EL (cell line): Measurements from ENCODE around the gene CCAR1.
"Not testable (repeated sequence)": the region's sequence is repeated elsewhere in the genome, so short reads cannot be mapped to it uniquely, and the experiment has no call there.

ENCODE experiments used
- DNase-seq: peaks from one replicate; pipeline ENCODE4 v3.0.0-alpha.2; 2016

CCAR1 gene

DNA sequence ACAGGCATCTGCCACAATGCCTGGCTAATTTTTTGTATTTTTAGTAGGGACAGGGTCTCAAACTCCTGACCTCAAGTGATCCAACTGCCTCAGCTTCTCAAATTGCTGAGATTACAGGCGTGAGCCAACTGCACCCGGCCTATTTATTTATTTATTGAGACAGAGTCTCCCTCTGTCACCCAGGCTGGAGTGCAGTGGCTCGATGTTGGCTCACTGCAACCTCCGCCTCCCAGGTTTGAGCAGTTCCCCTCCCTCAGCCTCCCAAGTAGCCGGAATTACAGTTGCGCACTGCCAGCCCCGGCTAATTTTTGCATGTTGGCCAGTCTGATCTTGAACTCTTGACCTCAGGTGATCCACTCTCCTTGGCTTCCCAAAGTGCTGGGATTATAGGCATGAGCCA lies 46.4 kb downstream of the CCAR1 start:
- DNase-seq = not testable (repeated sequence)

- no peak for DNase-seq
Measured at GRCh38 chr10:68781613-68782574, 60.9 kb downstream of the CCAR1 start.

DNA sequence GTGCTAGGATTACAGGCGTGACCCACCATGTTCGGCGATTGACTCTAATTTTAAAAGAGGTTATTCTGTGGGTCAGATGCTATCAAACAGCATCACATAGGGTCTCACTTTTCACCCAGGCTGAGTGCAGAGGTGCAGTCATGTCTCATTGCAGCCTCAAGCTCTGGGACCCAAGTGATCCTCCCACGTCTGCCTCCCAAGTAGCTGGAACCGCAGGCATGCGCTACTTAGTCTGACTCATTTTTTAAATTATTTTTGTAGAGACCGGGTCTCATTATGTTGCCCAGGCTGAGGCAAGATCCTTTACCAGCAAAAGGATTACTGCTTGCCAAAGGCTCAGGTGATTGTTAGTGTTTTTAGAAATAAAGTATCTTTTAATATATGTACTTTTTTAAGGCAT lies 63.4 kb downstream of the CCAR1 start:
- DNase-seq = peak; percentile 11

DNA sequence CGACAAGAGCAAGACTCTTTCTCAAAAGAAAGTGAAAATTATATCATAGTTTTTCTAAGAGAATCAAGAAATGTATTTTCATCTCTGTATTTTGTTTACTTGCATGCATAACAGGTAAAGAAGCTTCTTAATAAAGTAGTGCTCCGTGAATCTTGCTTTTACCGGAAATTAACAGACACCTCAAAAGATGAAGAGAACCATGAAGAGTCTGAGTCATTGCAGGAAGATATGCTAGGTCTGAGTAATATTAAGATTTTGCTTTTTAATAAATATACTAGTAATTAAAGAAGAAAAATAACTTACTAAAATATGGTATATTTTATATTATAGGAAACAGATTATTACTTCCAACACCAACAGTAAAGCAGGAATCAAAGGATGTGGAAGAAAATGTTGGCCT lies 66.8 kb downstream of the CCAR1 start:
- DNase-seq = no peak

DNA sequence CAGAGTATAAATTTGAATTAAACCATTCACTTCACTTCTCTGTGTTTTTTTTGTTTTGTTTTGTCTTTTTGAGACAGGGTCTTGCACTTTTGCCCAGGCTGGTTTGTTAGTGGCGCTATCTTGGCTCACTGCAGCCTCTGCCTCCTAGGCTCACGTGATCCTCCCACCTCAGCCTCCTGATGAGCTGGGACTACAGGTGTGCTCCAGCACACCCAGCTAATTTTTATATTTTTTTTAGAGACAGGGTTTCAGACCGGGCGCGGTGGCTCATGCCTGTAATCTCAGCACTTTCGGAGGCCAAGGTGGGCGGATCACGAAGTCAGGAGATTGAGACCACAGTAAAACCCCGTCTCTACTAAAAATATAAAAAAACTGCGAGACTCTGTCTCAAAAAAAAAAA lies 69.4 kb downstream of the CCAR1 start:
- no peak for DNase-seq

DNA sequence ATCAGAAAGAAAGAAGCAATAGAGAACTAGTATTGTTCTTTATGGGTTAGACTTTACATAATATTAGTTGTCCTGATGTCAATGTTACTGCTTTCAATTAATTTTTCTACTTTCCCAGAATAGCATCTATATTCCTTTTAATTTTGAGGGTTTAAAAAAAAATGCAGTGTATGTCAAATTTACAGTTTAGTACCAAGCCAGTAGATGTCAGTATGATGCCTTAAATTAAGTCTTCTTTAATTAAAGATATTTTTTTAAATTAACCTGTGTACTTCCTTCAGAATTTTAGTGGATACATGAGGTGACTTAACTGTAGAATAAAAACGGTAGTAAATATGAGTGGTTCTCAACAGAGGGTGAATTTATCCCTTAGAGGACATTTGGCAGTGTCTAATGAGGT lies 71.1 kb downstream of the CCAR1 start:
- no peak for DNase-seq

- no peak for DNase-seq
Measured at GRCh38 chr10:68795886-68796532, 75.0 kb downstream of the CCAR1 start.

DNA sequence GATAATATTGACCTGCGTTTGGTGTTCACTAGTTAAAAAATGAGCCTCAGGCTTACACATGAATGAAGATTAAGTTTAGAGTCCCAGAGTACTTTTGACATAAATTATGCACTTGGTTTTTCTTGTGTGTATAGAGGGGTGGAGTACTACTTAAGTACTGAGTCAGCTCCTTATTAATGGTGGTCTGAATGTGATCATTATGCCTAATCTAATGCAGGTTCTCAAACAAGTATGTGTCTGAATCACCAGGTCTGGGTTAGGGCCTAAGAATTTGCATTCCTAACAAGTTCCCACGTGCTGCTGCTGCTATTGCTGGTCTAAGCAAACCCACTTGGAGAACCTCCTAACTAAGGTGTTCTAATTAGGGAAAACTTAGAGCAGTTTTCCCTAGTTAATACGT lies 75.6 kb downstream of the CCAR1 start:
- peak; percentile 21 for DNase-seq

- DNase-seq = no peak
Measured at GRCh38 chr10:68800211-68800610, 79.2 kb downstream of the CCAR1 start.

- DNase-seq = no peak
Measured at GRCh38 chr10:68804692-68805091, 83.7 kb downstream of the CCAR1 start.

GRCh38 chr10:68810830-68811229 lies 89.8 kb downstream of the CCAR1 start:
- not testable (repeated sequence) for DNase-seq

DNA sequence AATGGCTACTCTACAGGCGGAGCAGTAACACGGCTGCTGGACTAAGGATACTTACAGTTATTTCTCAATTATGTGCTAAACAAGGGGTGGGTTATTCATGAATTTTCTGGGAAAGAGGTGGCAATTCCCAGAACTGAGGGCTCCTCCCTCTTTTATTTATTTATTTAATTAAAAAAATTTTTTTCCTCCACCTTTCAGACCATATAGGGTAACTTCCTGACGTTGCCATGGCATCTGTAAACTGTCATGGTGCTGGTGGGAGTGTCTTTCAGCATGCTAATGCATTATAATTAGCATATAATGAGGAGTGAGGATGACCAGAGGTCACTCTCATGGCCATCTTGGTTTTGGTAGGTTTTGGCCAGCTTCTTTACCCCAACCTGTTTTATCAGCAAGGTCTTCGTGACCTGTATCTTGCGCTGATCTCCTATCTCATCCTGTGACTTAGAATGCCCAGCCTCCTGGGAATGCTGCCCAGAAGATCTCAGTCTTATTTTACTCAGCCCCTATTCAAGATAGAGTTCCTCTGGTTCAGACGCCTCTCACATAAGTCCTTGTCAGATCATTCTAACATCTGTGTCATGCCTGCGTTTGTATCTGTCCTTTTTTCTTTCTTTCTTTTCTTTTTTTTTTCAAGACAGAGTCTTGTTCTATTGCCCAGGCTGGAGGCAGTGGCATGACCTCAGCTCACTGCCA lies 90.4 kb downstream of the CCAR1 start:
- no peak for DNase-seq

- DNase-seq = no peak
Measured at GRCh38 chr10:68812420-68812819, 91.4 kb downstream of the CCAR1 start.

- no peak for DNase-seq
Measured at GRCh38 chr10:68813559-68813958, 92.5 kb downstream of the CCAR1 start.

DNA sequence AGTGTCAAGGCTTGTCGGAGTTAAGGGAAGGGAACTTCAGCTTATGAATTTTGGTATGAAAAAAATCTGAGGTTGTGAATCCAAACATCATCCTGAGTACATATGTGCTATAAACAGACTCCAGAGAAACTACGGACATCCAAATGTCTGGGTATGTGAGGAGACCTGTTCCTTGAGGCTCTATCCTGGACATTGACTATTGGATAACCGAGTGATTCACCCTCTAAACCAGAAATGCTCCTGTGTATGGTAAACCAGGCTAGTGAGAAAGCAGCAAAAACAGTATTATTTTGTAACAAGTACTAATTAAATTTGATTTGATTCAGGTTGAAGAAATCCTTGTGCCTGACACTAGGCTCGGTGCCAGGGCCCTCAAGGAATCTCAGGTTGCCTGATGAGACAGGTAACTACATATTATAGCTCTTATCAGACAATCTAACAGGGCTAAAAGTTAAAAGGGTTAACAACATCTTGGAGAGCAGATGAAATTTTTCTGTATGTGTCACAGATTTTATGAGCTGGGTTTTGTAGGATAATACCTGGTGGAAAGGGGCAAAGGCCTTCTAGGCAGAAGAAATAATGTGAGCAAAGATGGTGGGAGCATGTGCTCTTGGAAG lies 95.9 kb downstream of the CCAR1 start:
- DNase-seq = no peak

DNA sequence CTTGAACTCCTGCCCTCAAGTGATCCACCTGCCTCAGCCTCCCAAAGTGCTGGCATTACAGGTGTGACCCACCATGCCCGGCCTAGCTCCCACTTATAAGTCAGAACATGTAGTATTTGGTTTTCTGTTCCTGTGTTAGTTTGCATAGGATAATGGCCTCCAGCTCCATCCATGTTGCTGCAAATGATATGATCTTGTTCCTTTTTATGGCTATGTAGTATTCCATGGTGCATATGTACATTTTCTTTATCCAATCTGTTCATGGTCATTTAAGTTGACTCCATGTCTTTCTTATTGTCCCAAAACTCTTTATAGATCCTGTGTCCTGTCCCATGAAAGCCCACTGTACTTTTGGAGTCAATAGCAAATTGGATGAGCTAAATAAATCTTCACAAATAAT lies 99.3 kb downstream of the CCAR1 start:
- DNase-seq = not testable (repeated sequence)

DNA sequence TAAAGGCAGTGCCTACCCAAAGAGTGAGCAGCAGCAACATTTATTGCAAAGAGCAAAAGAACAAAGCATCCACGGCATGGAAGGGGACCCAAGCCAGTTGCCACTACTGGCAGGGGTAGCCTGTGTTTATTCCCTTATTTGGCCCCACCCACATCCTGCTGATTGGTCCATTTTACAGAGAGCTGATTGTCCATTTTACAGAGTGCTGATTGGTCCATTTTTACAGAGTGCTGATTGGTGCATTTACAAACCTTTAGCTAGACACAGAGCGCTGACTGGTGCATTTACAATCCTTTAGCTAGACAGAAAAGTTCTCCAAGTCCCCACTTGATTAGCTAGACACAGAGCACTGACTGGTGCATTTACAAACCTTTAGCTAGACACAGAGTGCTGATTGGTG lies 101.6 kb downstream of the CCAR1 start:
- not testable (repeated sequence) for DNase-seq

DNA sequence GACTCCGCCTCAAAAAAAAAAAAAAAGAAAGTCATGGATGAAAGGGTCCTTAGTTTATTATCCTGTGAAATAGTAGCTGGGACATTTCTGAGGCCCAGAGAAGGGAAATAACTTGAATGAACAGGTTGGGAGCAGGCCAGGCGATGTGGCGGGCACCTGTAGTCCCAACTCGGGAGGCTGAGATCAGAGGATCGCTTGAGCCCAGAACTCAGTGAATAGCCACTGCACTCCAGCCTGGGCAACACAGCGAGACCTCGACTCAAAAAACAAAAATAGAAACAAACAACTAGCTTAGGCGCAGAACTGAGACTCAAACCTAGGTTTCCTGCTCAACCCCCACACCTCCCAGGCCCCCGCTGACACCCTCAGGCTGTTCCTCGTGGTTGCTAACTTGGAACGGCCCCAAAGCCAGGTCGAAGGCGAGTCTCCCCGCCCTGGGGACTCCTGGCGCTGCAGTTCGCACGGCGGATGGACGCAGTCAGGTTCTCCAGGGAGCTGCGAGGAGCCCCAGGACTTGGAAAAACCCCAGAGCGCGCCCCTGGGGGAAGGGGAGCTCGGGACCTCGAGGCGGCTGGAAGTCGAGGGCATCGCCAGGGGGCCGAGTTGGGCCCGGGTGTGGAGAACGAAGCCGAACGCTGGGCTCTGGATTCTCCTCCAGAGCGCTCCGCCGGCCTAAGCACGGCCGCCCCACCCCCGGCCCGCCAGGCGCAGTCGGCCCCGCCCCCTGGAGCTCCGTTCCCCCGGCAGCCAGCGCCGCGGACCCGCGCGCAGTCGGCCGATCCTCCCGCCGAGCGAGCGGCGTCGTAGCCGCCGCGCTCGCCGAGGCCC lies 105.9 kb downstream of the CCAR1 start, which contains the start of gene STOX1:
STOX1 (plus strand) TSS at position 768 of the 828 bp plus-strand sequence. CDS start 93 bp downstream, outside the sequence.
- DNase-seq = peak; percentile 71

GRCh38 chr10:68827592-68827959 lies 106.5 kb downstream of the CCAR1 start:
- DNase-seq = not testable (repeated sequence)

- peak; percentile 9 for DNase-seq
Measured at GRCh38 chr10:68828083-68828601, 107.1 kb downstream of the CCAR1 start.

DNA sequence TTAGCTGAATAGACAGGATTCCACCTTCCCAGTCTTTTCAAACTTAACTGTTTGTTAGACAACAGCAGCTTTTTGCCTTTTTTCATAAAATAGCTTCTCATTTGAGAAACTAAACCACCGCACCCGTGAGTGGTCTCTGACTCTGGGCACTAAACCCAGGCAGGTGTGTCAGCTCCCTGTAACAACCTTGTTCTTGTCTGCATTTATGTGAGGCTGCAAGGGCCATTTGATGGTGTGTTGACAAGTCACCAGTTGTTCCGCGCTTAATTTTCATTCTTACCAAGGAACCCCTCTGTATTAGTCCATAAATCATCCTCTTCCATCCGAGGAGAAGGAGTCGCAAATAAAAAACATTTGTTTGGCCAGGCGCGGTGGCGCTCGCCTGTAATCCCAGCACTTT lies 107.8 kb downstream of the CCAR1 start:
- DNase-seq = no peak

- DNase-seq = no peak
Measured at GRCh38 chr10:68829521-68829920, 108.5 kb downstream of the CCAR1 start.
